IMR-90 (cell line): ENCODE measurements around the gene RIPPLY3. TPM values are rescaled to one million over a fixed set of nuclear protein-coding genes. Genes with fewer than 3 reads are reported as not detected.

ENCODE experiments used
- ATAC-seq: fragments of 200-7000 bp; cut with Tn5 transposase; 2 replicates; pipeline ENCODE4 v1.9.1; 2020; ENCODE audit warnings: low read depth, mild to moderate bottlenecking, moderate library complexity
- BruUV-seq: library from RNA; stranded (reverse); fragments of 400-500 nt; replicated peaks from 2 replicates; lab custom pipeline; 2021; lab: Mats Ljungman, UMichigan
- CTCF ChIA-PET: fragments of 300-600 bp; formaldehyde crosslinking; extraction: SDS; loops from one replicate; lab custom pipeline; 2021; ENCODE audit warnings: antibody characterized with exemption; lab: Yijun Ruan, JAX
- POLR2A ChIA-PET: fragments of 300-600 bp; sonication (Branson Sonifier 250); formaldehyde crosslinking; loops from one replicate; lab custom pipeline; 2022; ENCODE audit warnings: antibody characterized with exemption; ENCODE audit not compliant: unreplicated experiment; lab: Charles Lee
- DNase-seq: peaks from one replicate; pipeline ENCODE4 v3.0.0; 2013
- H2AFZ ChIP-seq: replicated peaks from 2 replicates; pipeline ENCODE3; 2013; ENCODE audit warnings: low read length, mild to moderate bottlenecking; ENCODE audit not compliant: poor library complexity
- H2AK5ac ChIP-seq: 2 replicates; pipeline ENCODE4 v1.6.1; 2013; ENCODE audit warnings: low read depth, low read length, inconsistent platforms
- H2AK9ac ChIP-seq: replicated peaks from 2 replicates; pipeline ENCODE3; 2013; ENCODE audit warnings: mild to moderate bottlenecking, low read depth, low read length, moderate library complexity; ENCODE audit not compliant: poor library complexity
- H2BK120ac ChIP-seq: 2 replicates; pipeline ENCODE4 v1.6.1; 2013; ENCODE audit warnings: low read depth, low read length, inconsistent platforms
- H2BK15ac ChIP-seq: 3 replicates; pipeline ENCODE4 v1.6.1; 2013; ENCODE audit warnings: low read depth, low read length, inconsistent platforms
- H2BK20ac ChIP-seq: 2 replicates; pipeline ENCODE4 v1.6.1; 2013; ENCODE audit warnings: low read depth, mild to moderate bottlenecking, inconsistent platforms, low read length, moderate library complexity
- H2BK5ac ChIP-seq: 2 replicates; pipeline ENCODE4 v1.6.1; 2013; ENCODE audit warnings: mild to moderate bottlenecking, low read depth, low read length, inconsistent platforms; ENCODE audit not compliant: poor library complexity, severe bottlenecking
- H3K14ac ChIP-seq: replicated peaks from 2 replicates; pipeline ENCODE4 v1.6.1; 2013; ENCODE audit warnings: low read depth, low read length, inconsistent platforms
- H3K18ac ChIP-seq: 2 replicates; pipeline ENCODE4 v1.6.1; 2013; ENCODE audit warnings: low read depth, low read length, control low read depth
- H3K23ac ChIP-seq: 2 replicates; pipeline ENCODE4 v1.6.1; 2013; ENCODE audit warnings: low read depth, low read length, inconsistent platforms
- H3K27ac ChIP-seq: 2 replicates; pipeline ENCODE4 v1.5.1; 2013; ENCODE audit warnings: mild to moderate bottlenecking, control low read depth, low read length; ENCODE audit not compliant: insufficient read depth
- H3K27me3 ChIP-seq: 2 replicates; pipeline ENCODE4 v1.6.1; 2013; ENCODE audit warnings: low read length; ENCODE audit not compliant: control insufficient read depth, insufficient read depth
- H3K36me3 ChIP-seq: 2 replicates; pipeline ENCODE4 v1.6.1; 2013; ENCODE audit warnings: low read length, mixed read lengths; ENCODE audit not compliant: control insufficient read depth, insufficient read depth
- H3K4ac ChIP-seq: 2 replicates; pipeline ENCODE4 v1.6.1; 2013; ENCODE audit warnings: low read depth, low read length, inconsistent platforms
- H3K4me1 ChIP-seq: 2 replicates; pipeline ENCODE4 v1.6.1; 2013; ENCODE audit warnings: low read length, mixed read lengths; ENCODE audit not compliant: control insufficient read depth, insufficient read depth
- H3K4me2 ChIP-seq: 2 replicates; pipeline ENCODE4 v1.6.1; 2013; ENCODE audit warnings: low read depth, mild to moderate bottlenecking, control low read depth, low read length, moderate library complexity
- H3K4me3 ChIP-seq: 2 replicates; pipeline ENCODE4 v1.5.1; 2013; ENCODE audit warnings: low read depth, mild to moderate bottlenecking, control low read depth, low read length, moderate library complexity; ENCODE audit not compliant: insufficient read depth
- H3K56ac ChIP-seq: 2 replicates; pipeline ENCODE4 v1.6.1; 2013; ENCODE audit warnings: low read length, inconsistent platforms; ENCODE audit not compliant: insufficient read depth; ENCODE audit errors: extremely low read depth
- H3K79me1 ChIP-seq, 2 experiments: 2 replicates each; pipeline ENCODE4 v1.6.1; 2013; ENCODE audit warnings: low read length in 2 of 2, inconsistent platforms in 1 of 2, low read depth in 1 of 2
- H3K9ac ChIP-seq: 2 replicates; pipeline ENCODE4 v1.6.1; 2013; ENCODE audit warnings: low read depth, low read length, control low read depth
- H3K9me1 ChIP-seq: 2 replicates; pipeline ENCODE4 v1.6.1; 2013; ENCODE audit warnings: low read length, inconsistent platforms; ENCODE audit not compliant: insufficient read depth
- H3K9me3 ChIP-seq: 2 replicates; pipeline ENCODE4 v1.6.1; 2013; ENCODE audit warnings: low read length; ENCODE audit not compliant: control insufficient read depth, insufficient read depth
- H4K20me1 ChIP-seq: 2 replicates; pipeline ENCODE4 v1.6.1; 2013; ENCODE audit warnings: low read length, inconsistent platforms; ENCODE audit not compliant: insufficient read depth
- H4K5ac ChIP-seq: 2 replicates; pipeline ENCODE4 v1.6.1; 2013; ENCODE audit warnings: mild to moderate bottlenecking, low read depth, low read length, control low read depth
- H4K8ac ChIP-seq, 2 experiments: 2 replicates each; pipeline ENCODE4 v1.6.1; 2013; ENCODE audit warnings: low read depth in 2 of 2, low read length in 2 of 2, control low read depth in 1 of 2, inconsistent platforms in 1 of 2
- H4K91ac ChIP-seq: 2 replicates; pipeline ENCODE4 v1.6.1; 2013; ENCODE audit warnings: low read depth, low read length, inconsistent platforms; ENCODE audit not compliant: insufficient read depth
- BHLHE40 ChIP-seq: fragments of 150-350 bp; IDR thresholded peaks from 2 replicates; pipeline ENCODE4 v1.6.1; 2016; ENCODE audit warnings: mild to moderate bottlenecking, low read depth, low read length
- CHD1 ChIP-seq: IDR thresholded peaks from 2 replicates; pipeline ENCODE4 v1.6.1; 2012; ENCODE audit warnings: low read depth, low read length, improper control_type of control experiment
- CTCF ChIP-seq: conservative IDR thresholded peaks from 2 replicates; pipeline ENCODE4 v1.5.1; 2012; ENCODE audit warnings: mild to moderate bottlenecking, low read depth, low read length, improper control_type of control experiment
- FOS ChIP-seq: fragments of 150-350 bp; IDR thresholded peaks from 2 replicates; pipeline ENCODE4 v1.6.1; 2016; ENCODE audit warnings: low read depth, low read length
- MAFK ChIP-seq: IDR thresholded peaks from 2 replicates; pipeline ENCODE4 v1.6.1; 2012; ENCODE audit warnings: low read depth, low read length, improper control_type of control experiment
- MXI1 ChIP-seq: IDR thresholded peaks from 2 replicates; pipeline ENCODE4 v1.6.1; 2012; ENCODE audit warnings: low read depth, mild to moderate bottlenecking, low read length, moderate library complexity, borderline replicate concordance
- RCOR1 ChIP-seq: IDR thresholded peaks from 2 replicates; pipeline ENCODE4 v1.6.1; 2012; ENCODE audit warnings: mild to moderate bottlenecking, low read length, improper control_type of control experiment; ENCODE audit not compliant: insufficient replicate concordance
- RFX5 ChIP-seq: IDR thresholded peaks from 2 replicates; pipeline ENCODE4 v1.8.0; 2012; ENCODE audit warnings: low read depth, mild to moderate bottlenecking, low read length, moderate library complexity
- WGBS, 2 experiments: methylation state at CpG; one replicate each; pipeline versions ENCODE4 v1.1.5 to v1.1.7; 2013; ENCODE audit warnings: missing lambda C conversion rate in 2 of 2; ENCODE audit not compliant: insufficient read length in 1 of 2; ENCODE audit errors: extremely low coverage in 2 of 2; 5-methylcytosine and 5-hydroxymethylcytosine counted together
- dilution Hi-C: fragments of 300-500 bp; cut with HindIII; formaldehyde crosslinking; loops from one replicate; pipeline ENCODE4 v1.14.3; 2018; ENCODE audit warnings: low sequenced_read_pairs; ENCODE audit not compliant: unreplicated experiment
- in situ Hi-C: fragments of 300-500 bp; cut with MboI; formaldehyde crosslinking; loops from 3 replicates; pipeline ENCODE4 v1.14.3; 2019; ENCODE audit warnings: low sequenced_read_pairs, inconsistent platforms, mixed read lengths
- intact Hi-C: fragments of 100-400 bp; cut with micrococcal nuclease; formaldehyde crosslinking; loops from 2 replicates; pipeline ENCODE4 v1.10.0; 2022
- polyA plus RNA-seq, 3 experiments: library from polyadenylated mRNA; depleted of rRNA; stranded (reverse); fragments of >200 nt; gene quantifications; 2 replicates each; pipeline ENCODE4 v1.2.3, GENCODE V29; 2012; ENCODE audit warnings: low replicate concordance in 1 of 3
- total RNA-seq: library from RNA; depleted of rRNA; stranded (reverse); fragments of >200 nt; gene quantifications from 2 replicates; pipeline ENCODE4 v1.2.3, GENCODE V29; 2012

RIPPLY3 gene
- total and polyA plus RNA-seq, 2 of the 4 experiments (the other 2 are of a cell fraction): 0.10 TPM; not detected in 1

DNA sequence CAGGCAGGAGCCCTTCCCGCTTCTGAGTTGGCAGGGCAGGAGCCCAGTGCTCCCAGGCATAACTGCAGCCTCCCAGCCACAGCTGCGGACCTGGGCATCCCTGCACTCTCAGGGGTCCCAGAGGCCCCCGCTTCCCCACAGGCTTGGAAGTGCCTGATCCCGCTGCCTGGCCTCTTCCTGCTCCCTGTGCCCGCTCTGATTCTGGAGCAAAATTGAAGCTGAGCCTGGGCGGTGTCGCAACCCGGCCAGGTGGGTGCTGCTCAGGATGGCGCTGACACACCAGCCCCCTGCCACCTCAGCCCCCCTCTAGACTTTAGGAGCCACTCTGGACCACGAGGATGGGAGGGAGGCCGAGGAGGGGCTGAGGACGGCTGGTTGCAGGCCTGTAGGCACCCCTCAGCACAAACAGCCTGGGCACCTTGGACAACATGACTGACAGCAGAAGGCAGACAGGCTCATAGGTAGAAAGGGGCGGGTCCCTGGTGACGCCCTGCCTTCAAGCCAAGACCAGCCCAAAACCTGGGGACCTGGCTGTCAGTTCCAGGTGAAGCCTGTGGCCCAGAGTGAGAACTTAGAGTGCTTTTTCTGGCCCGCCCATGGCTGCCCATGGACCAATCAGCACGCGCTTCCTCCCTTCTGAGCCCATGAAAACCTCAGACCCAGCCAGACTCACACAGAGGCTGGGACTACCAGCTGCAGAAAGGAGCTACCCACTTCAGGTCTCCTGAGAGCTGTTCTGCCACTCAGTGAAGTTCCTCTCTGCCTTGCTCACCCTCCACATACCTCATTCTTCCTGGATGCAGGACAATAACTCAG is 47.3 kb upstream of the RIPPLY3 start:
- H3K79me1 ChIP-seq: peaks cover 2 to 10% of the 10 kb centered on the region in 2 experiments; a peak in 2 of 4 replicates
- H4K20me1 ChIP-seq: no peaks in the 10 kb centered on the region
- no peak overlapping the region for H3K4ac ChIP-seq
- no TSS peak for BruUV-seq
- H3K4me3 ChIP-seq: no peak overlapping the region
- H3K9me1 ChIP-seq: peaks cover 8% of the 10 kb centered on the region
- dilution Hi-C loops (no loop called here), in situ Hi-C loops (no loop called here), intact Hi-C loops (no loop called here)
- H3K27ac ChIP-seq: no peak overlapping the region
- H2AK9ac ChIP-seq: no peak overlapping the region
- H2AK5ac ChIP-seq: no peak overlapping the region
- TF ChIP-seq FOS: no peak
- TF ChIP-seq BHLHE40: no peak
- TF ChIP-seq RCOR1: no peak
- no peak for TF ChIP-seq CHD1
- TF ChIP-seq MAFK: no peak
- TF ChIP-seq RFX5: no peak
- TF ChIP-seq MXI1: no peak
- no peak for TF ChIP-seq CTCF
- H3K9me3 ChIP-seq: no peaks in the 10 kb centered on the region
- H2AFZ ChIP-seq: no peak overlapping the region
- no peak overlapping the region for H3K14ac ChIP-seq
- H3K18ac ChIP-seq: no peak overlapping the region
- ChIA-PET CTCF (no interaction called here), POLR2A (no interaction called here)
- H3K36me3 ChIP-seq: peaks cover 20% of the 10 kb centered on the region
- H3K23ac ChIP-seq: no peak overlapping the region
- no peak overlapping the region for H2BK120ac ChIP-seq
- no peak overlapping the region for H2BK5ac ChIP-seq
- DNase-seq (no peak), ATAC-seq (no peak)
- 96% methylated on average over 11 of the region's 17 CpGs; no CpG with 5 or more reads in 1 of the 2 experiments for WGBS, 2 experiments
- no peak overlapping the region for H3K9ac ChIP-seq
- H3K27me3 ChIP-seq: no peaks in the 10 kb centered on the region
- H3K4me2 ChIP-seq: no peak overlapping the region
- no peak overlapping the region for H4K8ac ChIP-seq
- H2BK15ac ChIP-seq: no peak overlapping the region
- no peak overlapping the region for H4K91ac ChIP-seq
- H4K5ac ChIP-seq: no peak overlapping the region
- H3K56ac ChIP-seq: 0 out of 2 replicates have a peak overlapping the region, but pooled peaks have one; percentile 6
- no peak overlapping the region for H2BK20ac ChIP-seq
- H3K4me1 ChIP-seq: no peaks in the 10 kb centered on the region
